H1 (cell line): ENCODE results near the gene SYT6. TPM values are rescaled to one million over a fixed set of nuclear protein-coding genes. Genes with fewer than 3 reads are reported as not detected.

Source experiments
- CTCF ChIA-PET: fragments of 300-600 bp; sonication (Branson Sonifier 250); formaldehyde crosslinking; loops from one replicate; lab custom pipeline; 2021; ENCODE audit not compliant: partially characterized antibody; lab: Charles Lee
- POLR2A ChIA-PET: fragments of 300-600 bp; sonication (Branson Sonifier 250); formaldehyde crosslinking; loops from one replicate; lab custom pipeline; 2021; ENCODE audit warnings: inconsistent platforms; ENCODE audit not compliant: partially characterized antibody; lab: Charles Lee
- DNase-seq, 2 experiments: peaks; one replicate each; pipeline versions ENCODE4 v3.0.0 to v3.0.0-alpha.2; 2010 to 2022; ENCODE audit warnings: low spot score in 2 of 2, low read depth in 1 of 2, mixed read lengths in 1 of 2
- FAIRE-seq: peaks from 2 replicates; lab custom pipeline; 2011; peaks lifted over from hg19 to GRCh38; lab: Jason Lieb, UNC
- H2AFZ ChIP-seq: 2 replicates; pipeline ENCODE4 v1.8.1; 2012; ENCODE audit warnings: low read length, inconsistent platforms
- H2AK5ac ChIP-seq: 2 replicates; pipeline ENCODE4 v1.6.1; 2013; ENCODE audit warnings: low read depth, low read length
- H2BK120ac ChIP-seq: replicated peaks from 2 replicates; pipeline ENCODE3; 2013; ENCODE audit warnings: low read depth, low read length, inconsistent platforms
- H2BK12ac ChIP-seq: 2 replicates; pipeline ENCODE4 v1.6.1; 2013; ENCODE audit warnings: low read depth, low read length
- H2BK15ac ChIP-seq: 2 replicates; pipeline ENCODE4 v1.6.1; 2013; ENCODE audit warnings: low read length
- H2BK20ac ChIP-seq: 2 replicates; pipeline ENCODE4 v1.6.1; 2013; ENCODE audit warnings: low read length
- H2BK5ac ChIP-seq: 2 replicates; pipeline ENCODE4 v1.6.1; 2013; ENCODE audit warnings: low read depth, low read length
- H3K14ac ChIP-seq: 2 replicates; pipeline ENCODE4 v1.6.1; 2013; ENCODE audit warnings: inconsistent platforms; ENCODE audit not compliant: insufficient read length
- H3K18ac ChIP-seq: 2 replicates; pipeline ENCODE4 v1.6.1; 2013; ENCODE audit warnings: low read length; ENCODE audit errors: extremely low read depth
- H3K23ac ChIP-seq: 2 replicates; pipeline ENCODE4 v1.6.1; 2013; ENCODE audit warnings: inconsistent platforms; ENCODE audit not compliant: insufficient read length
- H3K23me2 ChIP-seq: 2 replicates; pipeline ENCODE4 v1.6.1; 2013; ENCODE audit warnings: low read depth, low read length
- H3K27ac ChIP-seq: 2 replicates; pipeline ENCODE4 v1.6.1; 2011; ENCODE audit warnings: low read depth, low read length, inconsistent platforms
- H3K27me3 ChIP-seq, 4 experiments: replicated peaks in 1 of 4; 1 replicate in 1 of 4; 2 replicates in 3 of 4; pipeline versions ENCODE4 v1.6.1 to v1.8.1; 2011 to 2013; ENCODE audit warnings: low read length in 3 of 4, mild to moderate bottlenecking in 3 of 4, inconsistent platforms in 2 of 4, mixed read lengths in 2 of 4, moderate library complexity in 1 of 4; ENCODE audit not compliant: control insufficient read depth in 3 of 4, insufficient read depth in 3 of 4; ENCODE audit errors: extremely low read depth in 1 of 4
- H3K36me3 ChIP-seq, 4 experiments: 2 replicates each; pipeline versions ENCODE4 v1.6.1 to v1.8.1; 2011 to 2013; ENCODE audit warnings: mild to moderate bottlenecking in 4 of 4, low read length in 3 of 4, moderate library complexity in 2 of 4, control low read depth in 1 of 4, inconsistent platforms in 1 of 4; ENCODE audit not compliant: insufficient read depth in 4 of 4, control insufficient read depth in 2 of 4
- H3K4ac ChIP-seq: replicated peaks from 2 replicates; pipeline ENCODE3; 2013; ENCODE audit warnings: low read length, low read depth, mixed read lengths, inconsistent platforms; ENCODE audit not compliant: insufficient read length
- H3K4me1 ChIP-seq, 4 experiments: replicated peaks in 1 of 4; 1 replicate in 1 of 4; 2 replicates in 3 of 4; pipeline versions ENCODE4 v1.6.1 to v1.8.1; 2011 to 2013; ENCODE audit warnings: low read length in 3 of 4, inconsistent platforms in 2 of 4, mixed read lengths in 1 of 4; ENCODE audit not compliant: insufficient read depth in 4 of 4, control insufficient read depth in 3 of 4
- H3K4me2 ChIP-seq, 2 experiments: 2 replicates each; pipeline versions ENCODE4 v1.6.1 to v1.8.1; 2011 to 2013; ENCODE audit warnings: low read depth in 2 of 2, low read length in 2 of 2, control low read depth in 1 of 2, inconsistent platforms in 1 of 2, mild to moderate bottlenecking in 1 of 2; ENCODE audit not compliant: insufficient read depth in 1 of 2
- H3K4me3 ChIP-seq, 4 experiments: fragments of 200-600, 300-600 bp in 1 of 4; sonication (generic), shearing (Covaris generic), sonication (Bioruptor Twin) in 1 of 4; 2 replicates each; pipeline versions ENCODE4 v1.5.1 to v1.8.1; 2011 to 2016; ENCODE audit warnings: low read length in 4 of 4, low read depth in 3 of 4, control low read depth in 2 of 4, inconsistent platforms in 2 of 4, mild to moderate bottlenecking in 2 of 4, mixed read lengths in 1 of 4, moderate library complexity in 1 of 4; ENCODE audit not compliant: insufficient read depth in 2 of 4; ENCODE audit errors: extremely low read depth in 1 of 4
- H3K56ac ChIP-seq: replicated peaks from 2 replicates; pipeline ENCODE3; 2013; ENCODE audit warnings: low read depth, mild to moderate bottlenecking, mixed read lengths, low read length, inconsistent platforms; ENCODE audit not compliant: insufficient read length
- H3K79me1 ChIP-seq: 2 replicates; pipeline ENCODE4 v1.6.1; 2013; ENCODE audit warnings: low read depth, low read length, control low read depth
- H3K79me2 ChIP-seq, 2 experiments: 2 replicates each; pipeline versions ENCODE4 v1.6.1 to v1.8.1; 2012 to 2013; ENCODE audit warnings: low read length in 2 of 2, mild to moderate bottlenecking in 2 of 2, inconsistent platforms in 1 of 2; ENCODE audit not compliant: insufficient read depth in 2 of 2, control insufficient read depth in 1 of 2
- H3K9ac ChIP-seq, 4 experiments: replicated peaks in 1 of 4; 1 replicate in 1 of 4; 2 replicates in 3 of 4; pipeline versions ENCODE4 v1.6.1 to v1.8.1; 2011 to 2013; ENCODE audit warnings: low read depth in 3 of 4, low read length in 3 of 4, control low read depth in 2 of 4, mild to moderate bottlenecking in 2 of 4, moderate library complexity in 2 of 4, inconsistent platforms in 1 of 4; ENCODE audit errors: extremely low read depth in 1 of 4
- H3K9me3 ChIP-seq, 2 experiments: 2 replicates each; pipeline versions ENCODE4 v1.6.1 to v1.8.1; 2012 to 2013; ENCODE audit warnings: mild to moderate bottlenecking in 2 of 2, moderate library complexity in 2 of 2, control low read depth in 1 of 2, inconsistent platforms in 1 of 2, low read depth in 1 of 2, low read length in 1 of 2, mixed read lengths in 1 of 2; ENCODE audit not compliant: insufficient read depth in 2 of 2
- H4K20me1 ChIP-seq, 2 experiments: replicated peaks in 1 of 2; 2 replicates each; pipeline versions ENCODE3 to v1.8.1; 2011 to 2013; ENCODE audit warnings: inconsistent platforms in 2 of 2, low read length in 2 of 2, mild to moderate bottlenecking in 1 of 2; ENCODE audit not compliant: insufficient read depth in 2 of 2, control insufficient read depth in 1 of 2
- H4K5ac ChIP-seq: 2 replicates; pipeline ENCODE4 v1.6.1; 2013; ENCODE audit warnings: low read length, low read depth, mixed read lengths, inconsistent platforms; ENCODE audit not compliant: insufficient read length
- H4K8ac ChIP-seq: 2 replicates; pipeline ENCODE4 v1.8.0; 2013; ENCODE audit warnings: mild to moderate bottlenecking, moderate library complexity, low read length, inconsistent platforms; ENCODE audit not compliant: insufficient read depth; ENCODE audit errors: extremely low read depth
- H4K91ac ChIP-seq: replicated peaks from 2 replicates; pipeline ENCODE3; 2013; ENCODE audit warnings: low read length, mixed read lengths, inconsistent platforms; ENCODE audit not compliant: insufficient read length
- BCL11A ChIP-seq, 2 experiments: IDR thresholded peaks; one replicate each; pipeline ENCODE4 v1.6.1; 2011; ENCODE audit warnings: low read depth in 2 of 2, low read length in 2 of 2, mild to moderate bottlenecking in 2 of 2
- POLR2AphosphoS5 ChIP-seq: IDR thresholded peaks from 2 replicates; pipeline ENCODE4 v1.6.1; 2011; ENCODE audit warnings: low read depth, low read length
- WGBS, 2 experiments: shearing (Covaris generic) in 1 of 2; methylation state at CpG; one replicate each; pipeline versions ENCODE4 v1.1.6 to v1.1.7; 2013 to 2015; ENCODE audit warnings: low lambda C conversion rate in 2 of 2, mixed read lengths in 2 of 2, inconsistent platforms in 1 of 2, low coverage in 1 of 2, missing lambda C conversion rate in 1 of 2; ENCODE audit not compliant: insufficient replicate concordance in 2 of 2, insufficient coverage in 1 of 2, insufficient read length in 1 of 2; ENCODE audit errors: extremely low coverage in 1 of 2, missing lambda C conversion rate in 1 of 2; 5-methylcytosine and 5-hydroxymethylcytosine counted together
- polyA plus RNA-seq, 7 experiments: library from polyadenylated mRNA; depleted of rRNA in 3 of 7; stranded (reverse) in 5 of 7; unstranded in 2 of 7; fragments of >200 nt in 5 of 7; fragments of 200-250 nt in 2 of 7; gene quantifications; 1 replicate in 5 of 7; 2 replicates in 1 of 7; 4 replicates in 1 of 7; pipeline versions ENCODE4 v1.2.1 to v1.2.3, GENCODE V29; 2011 to 2013; ENCODE audit warnings: missing spikeins in 2 of 7, mixed read lengths in 2 of 7
- total RNA-seq: library from RNA; stranded (reverse); fragmentation: NEBNext Ultra II Directional; extraction: Animal tissue kit (Norgen Biotek cat#: 25700); gene quantifications from 2 replicates; pipeline ENCODE4 v1.2.1, GENCODE V29; 2021

Gene SYT6
- total and polyA plus RNA-seq, 2 of the 8 experiments (the other 6 are each of a cell fraction or from before 2014, with no cell fraction given) = 33.7 to 83.5 TPM

GRCh38 chr1:114089502-114090138 lies 64.0 kb downstream of the SYT6 start:
- Histone ChIP-seq H2BK12ac (no peak overlapping the region), H3K79me1 (no peaks in the 10 kb centered on the region), H2BK120ac (no peak overlapping the region), H3K9me3 (peaks cover 0 to 4% of the 10 kb centered on the region in 2 experiments; a peak in 1 of 4 replicates), H3K23me2 (no peaks in the 10 kb centered on the region), H3K56ac (no peak overlapping the region), H2AFZ (no peak overlapping the region), H3K9ac (no peak overlapping the region), H3K4me1 (peaks cover 7 to 23% (median 11%) of the 10 kb centered on the region in 4 experiments; a peak in 6 of 7 replicates), H4K91ac (no peak overlapping the region), H4K5ac (no peak overlapping the region), H2AK5ac (no peak overlapping the region), H2BK5ac (0 out of 2 replicates have a peak overlapping the region, but pooled peaks have one; percentile 78), H4K20me1 (no peaks in the 10 kb centered on the region), H3K18ac (no peak overlapping the region; the same call in 1 of the 2 replicates), H3K4ac (no peak overlapping the region), H2BK15ac (no peak overlapping the region), H3K27ac (no peak overlapping the region), H2BK20ac (no peak overlapping the region), H4K8ac (no peak overlapping the region), H3K23ac (no peak overlapping the region), H3K36me3 (peaks cover 11 to 56% (median 26%) of the 10 kb centered on the region in 4 experiments; a peak in 7 of 8 replicates), H3K79me2 (no peaks in the 10 kb centered on the region), H3K4me2 (0 out of 4 replicates have a peak overlapping the region, but pooled peaks of 1 of the 2 experiments have one; percentile 5), H3K27me3 (no peaks in the 10 kb centered on the region), H3K4me3 (no peak overlapping the region), H3K14ac (no peak overlapping the region)
- 97% methylated on average over 4 of the region's 4 CpGs; no CpG with 5 or more reads in 1 of the 2 experiments for WGBS, 2 experiments
- no peak for FAIRE-seq
- ChIA-PET POLR2A (interaction anchor here (1.0 to 3.7 kb wide), 5 partner anchors 10 to 59 kb away, joined by 3 to 21 read pairs (median 6); no protein-coding TSS in a partner anchor), CTCF (interaction anchor here (0.7 to 1.9 kb wide), 6 partner anchors 10 to 112 kb away, joined by 3 to 11 read pairs (median 4); no protein-coding TSS in a partner anchor)
- DNase-seq = no peak
- TF ChIP-seq BCL11A (IDR thresholded peaks at IDR 0.05; ENCODE audit: low read depth in 2 of 2, low read length in 2 of 2) (no peak), POLR2AphosphoS5 (0 out of 2 replicates have a peak, but pooled peaks have one; percentile 11)
